ENCODE data around the gene SNX11.

The SNX11 gene

DNA sequence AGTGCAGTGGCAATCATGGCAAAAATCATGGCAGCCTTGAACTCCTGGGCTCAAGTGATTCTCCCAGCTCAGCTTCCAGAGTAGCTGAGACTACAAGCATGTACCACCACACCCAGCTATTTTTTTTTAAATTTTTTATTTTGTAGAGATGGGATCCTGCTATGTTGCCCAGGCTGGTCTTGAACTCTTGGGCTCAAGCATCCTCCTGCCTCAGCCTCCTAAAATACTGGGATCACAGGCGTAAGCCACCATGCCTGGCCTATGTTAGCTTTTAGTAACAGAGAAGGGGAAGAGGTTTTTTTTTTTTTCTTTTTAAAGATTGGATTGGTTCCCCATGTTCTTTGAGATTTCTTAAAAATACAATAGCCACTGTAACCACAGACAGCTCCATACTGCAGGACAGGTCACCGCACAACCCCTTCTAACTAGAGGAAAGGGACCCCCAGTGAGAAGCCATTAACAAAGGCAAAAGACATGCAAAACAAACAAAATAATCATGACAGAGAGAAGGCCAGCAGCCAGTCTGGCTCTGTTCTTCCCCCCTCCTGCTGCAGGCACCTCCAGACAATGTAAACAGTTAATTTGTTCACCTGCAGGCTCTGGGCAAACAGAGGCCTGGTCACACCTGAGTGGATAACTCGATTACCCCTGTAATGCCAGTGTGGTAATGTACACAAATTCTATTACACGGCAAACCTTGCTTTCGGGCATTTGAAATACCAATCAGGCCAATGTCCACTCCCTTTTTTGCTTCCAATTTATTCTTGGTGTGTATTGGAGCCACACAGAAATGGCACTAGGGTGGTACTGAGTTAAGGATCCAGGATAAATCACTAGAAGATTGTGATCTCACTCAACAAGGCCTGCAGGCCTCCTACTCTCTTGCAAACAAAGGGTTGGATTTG, 52.9 kb downstream of the SNX11 start:
- no peak overlapping the region for H3K4me3 ChIP-seq (ENCODE audit: low read depth, low read length, poor library complexity, severe bottlenecking)

GRCh38 chr17:48161127-48161905, 53.8 kb downstream of the SNX11 start:
- Histone ChIP-seq H3K4me3 (ENCODE audit: low read depth, low read length, poor library complexity, severe bottlenecking) (no peak overlapping the region), H3K9ac (ENCODE audit: low read length) (no peak overlapping the region), H3K4me2 (ENCODE audit: low read length) (no peak overlapping the region), H3K27me3 (ENCODE audit: insufficient read depth, low read length) (no peaks in the 10 kb centered on the region), H2AFZ (ENCODE audit: low read length) (no peak overlapping the region), H3K27ac (ENCODE audit: low read depth, low read length, poor library complexity, severe bottlenecking) (no peak overlapping the region), H3K4me1 (ENCODE audit: insufficient read depth, low read length, severe bottlenecking) (no peaks in the 10 kb centered on the region), H4K20me1 (ENCODE audit: insufficient read depth, low read length) (no peaks in the 10 kb centered on the region), H3K36me3 (ENCODE audit: insufficient read depth, low read length) (no peaks in the 10 kb centered on the region), H3F3A (ENCODE audit: insufficient read depth, low read length) (no peaks in the 10 kb centered on the region), H3K9me3 (ENCODE audit: low read length) (no peaks in the 10 kb centered on the region), H3K9me2 (ENCODE audit: low read depth, low read length) (no peaks in the 10 kb centered on the region), H3K79me2 (ENCODE audit: insufficient read depth, low read length) (no peaks in the 10 kb centered on the region)
- no peak for TF ChIP-seq EZH2 (IDR thresholded peaks at IDR 0.05; ENCODE audit: borderline replicate concordance, low read length)
- TF ChIP-seq, protein P1, sequence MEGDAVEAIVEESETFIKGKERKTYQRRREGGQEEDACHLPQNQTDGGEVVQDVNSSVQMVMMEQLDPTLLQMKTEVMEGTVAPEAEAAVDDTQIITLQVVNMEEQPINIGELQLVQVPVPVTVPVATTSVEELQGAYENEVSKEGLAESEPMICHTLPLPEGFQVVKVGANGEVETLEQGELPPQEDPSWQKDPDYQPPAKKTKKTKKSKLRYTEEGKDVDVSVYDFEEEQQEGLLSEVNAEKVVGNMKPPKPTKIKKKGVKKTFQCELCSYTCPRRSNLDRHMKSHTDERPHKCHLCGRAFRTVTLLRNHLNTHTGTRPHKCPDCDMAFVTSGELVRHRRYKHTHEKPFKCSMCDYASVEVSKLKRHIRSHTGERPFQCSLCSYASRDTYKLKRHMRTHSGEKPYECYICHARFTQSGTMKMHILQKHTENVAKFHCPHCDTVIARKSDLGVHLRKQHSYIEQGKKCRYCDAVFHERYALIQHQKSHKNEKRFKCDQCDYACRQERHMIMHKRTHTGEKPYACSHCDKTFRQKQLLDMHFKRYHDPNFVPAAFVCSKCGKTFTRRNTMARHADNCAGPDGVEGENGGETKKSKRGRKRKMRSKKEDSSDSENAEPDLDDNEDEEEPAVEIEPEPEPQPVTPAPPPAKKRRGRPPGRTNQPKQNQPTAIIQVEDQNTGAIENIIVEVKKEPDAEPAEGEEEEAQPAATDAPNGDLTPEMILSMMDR (IDR thresholded peaks at IDR 0.05; ENCODE audit: low read length), result no peak

More for the DNA sequence above, 52.9 kb downstream of the SNX11 start:
- TF ChIP-seq EZH2 (IDR thresholded peaks at IDR 0.05; ENCODE audit: borderline replicate concordance, low read length), result no peak
- TF ChIP-seq, protein P1 (IDR thresholded peaks at IDR 0.05; ENCODE audit: low read length), result no peak
- H3K27ac ChIP-seq (ENCODE audit: low read depth, low read length, poor library complexity, severe bottlenecking), result no peak overlapping the region
- no peaks in the 10 kb centered on the region for H3K27me3 ChIP-seq (ENCODE audit: insufficient read depth, low read length)
- H2AFZ ChIP-seq (ENCODE audit: low read length), result no peak overlapping the region
- H3K9me3 ChIP-seq (ENCODE audit: low read length), result no peaks in the 10 kb centered on the region
- no peaks in the 10 kb centered on the region for H3K4me1 ChIP-seq (ENCODE audit: insufficient read depth, low read length, severe bottlenecking)
- no peaks in the 10 kb centered on the region for H3K36me3 ChIP-seq (ENCODE audit: insufficient read depth, low read length)
- H3K79me2 ChIP-seq (ENCODE audit: insufficient read depth, low read length), result no peaks in the 10 kb centered on the region
- no peak overlapping the region for H3K4me2 ChIP-seq (ENCODE audit: low read length)
- no peaks in the 10 kb centered on the region for H3F3A ChIP-seq (ENCODE audit: insufficient read depth, low read length)
- no peaks in the 10 kb centered on the region for H3K9me2 ChIP-seq (ENCODE audit: low read depth, low read length)
- no peaks in the 10 kb centered on the region for H4K20me1 ChIP-seq (ENCODE audit: insufficient read depth, low read length)
- H3K9ac ChIP-seq (ENCODE audit: low read length), result no peak overlapping the region

DNA sequence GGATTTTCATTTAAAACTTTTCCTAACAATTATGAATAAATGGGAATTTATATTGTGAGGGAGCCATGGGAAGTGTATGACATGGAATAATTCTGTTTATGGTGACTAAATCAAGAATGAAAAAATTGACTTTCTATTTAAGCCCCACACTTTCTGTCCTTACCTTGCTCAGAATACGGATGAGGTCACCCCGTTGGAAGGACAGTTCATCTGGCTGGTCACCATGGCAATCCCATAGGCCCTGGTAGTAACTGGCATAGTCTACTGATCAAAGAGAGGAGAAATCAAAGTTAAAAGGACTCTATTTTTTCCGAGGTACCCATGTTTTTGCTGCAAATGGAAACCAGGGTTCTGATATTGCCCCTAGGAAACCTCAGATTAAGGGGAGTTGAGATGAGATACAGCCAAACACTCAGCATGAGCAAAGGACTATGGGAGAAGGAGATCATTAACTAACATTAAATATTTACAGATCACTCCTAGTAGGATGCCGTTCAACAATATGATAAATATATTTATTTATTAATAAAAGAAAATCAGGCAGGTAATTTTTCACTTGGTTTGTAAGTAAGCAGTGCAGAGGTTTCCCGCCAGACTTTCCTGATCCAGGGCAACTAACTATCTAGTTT, 54.9 kb downstream of the SNX11 start:
- 0 out of 2 replicates have a peak, but pooled peaks cover 1% of the 10 kb centered on the region for H3K27me3 ChIP-seq (ENCODE audit: insufficient read depth, low read length)

More for the DNA sequence above, 54.9 kb downstream of the SNX11 start:
- Histone ChIP-seq H3K4me1 (ENCODE audit: insufficient read depth, low read length, severe bottlenecking) (no peaks in the 10 kb centered on the region), H3K36me3 (ENCODE audit: insufficient read depth, low read length) (no peaks in the 10 kb centered on the region), H2AFZ (ENCODE audit: low read length) (no peak overlapping the region), H3F3A (ENCODE audit: insufficient read depth, low read length) (no peaks in the 10 kb centered on the region), H3K4me3 (ENCODE audit: low read depth, low read length, poor library complexity, severe bottlenecking) (no peak overlapping the region), H3K4me2 (ENCODE audit: low read length) (no peak overlapping the region), H4K20me1 (ENCODE audit: insufficient read depth, low read length) (no peaks in the 10 kb centered on the region), H3K79me2 (ENCODE audit: insufficient read depth, low read length) (no peaks in the 10 kb centered on the region), H3K9me3 (ENCODE audit: low read length) (no peaks in the 10 kb centered on the region), H3K9me2 (ENCODE audit: low read depth, low read length) (no peaks in the 10 kb centered on the region), H3K9ac (ENCODE audit: low read length) (no peak overlapping the region), H3K27ac (ENCODE audit: low read depth, low read length, poor library complexity, severe bottlenecking) (no peak overlapping the region)
- TF ChIP-seq, protein P1 (IDR thresholded peaks at IDR 0.05; ENCODE audit: low read length), result no peak
- TF ChIP-seq EZH2 (IDR thresholded peaks at IDR 0.05; ENCODE audit: borderline replicate concordance, low read length), result no peak

Data from OCI-LY1 (cell line).